Esophagus muscularis mucosa (tissue), 3 donors: ENCODE data around the gene CCDC150.

Source experiments
- POLR2A ChIP-seq: fragments of 450-650 bp; IDR thresholded peaks from one replicate; pipeline ENCODE4 v1.6.1; 2017; ENCODE audit warnings: antibody characterized with exemption, moderate library complexity, mild to moderate bottlenecking, low read depth
- POLR2AphosphoS5 ChIP-seq, 2 donors: sonication (generic); formaldehyde crosslinking; IDR thresholded peaks; one replicate each; pipeline ENCODE4 v1.6.1; 2017; ENCODE audit warnings: antibody characterized with exemption in 2 of 2
- TF ChIP-seq, protein P1 (sequence below), 3 experiments: fragments of 200-600 bp in 2 of 3; fragments of 450-650 bp in 1 of 3; sonication (generic) in 2 of 3; IDR thresholded peaks; one replicate each; pipeline ENCODE4 v1.5.1; 2017 to 2019; ENCODE audit warnings: antibody characterized with exemption in 3 of 3, mild to moderate bottlenecking in 2 of 3, moderate library complexity in 1 of 3

DNA sequence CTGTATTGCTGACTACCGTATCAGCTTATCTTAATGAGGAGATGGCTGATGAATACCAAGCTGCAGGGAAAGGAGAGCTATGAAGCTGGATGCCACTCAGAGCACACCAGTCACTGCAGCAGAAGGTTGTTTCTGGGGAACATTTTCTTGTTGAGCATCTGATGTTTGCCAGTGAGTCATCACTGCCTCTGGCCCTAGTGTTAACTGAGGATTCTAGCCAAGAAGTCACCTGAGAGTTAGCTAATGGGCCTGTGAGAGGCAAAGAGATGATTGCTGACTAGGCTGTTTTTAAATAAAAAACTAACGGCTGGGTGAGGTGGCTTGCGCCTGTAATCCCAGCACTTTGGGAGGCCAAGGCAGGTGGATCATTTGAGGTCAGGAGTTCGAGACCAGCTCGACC, 37.9 kb downstream of the CCDC150 start:
- TF ChIP-seq, protein P1, sequence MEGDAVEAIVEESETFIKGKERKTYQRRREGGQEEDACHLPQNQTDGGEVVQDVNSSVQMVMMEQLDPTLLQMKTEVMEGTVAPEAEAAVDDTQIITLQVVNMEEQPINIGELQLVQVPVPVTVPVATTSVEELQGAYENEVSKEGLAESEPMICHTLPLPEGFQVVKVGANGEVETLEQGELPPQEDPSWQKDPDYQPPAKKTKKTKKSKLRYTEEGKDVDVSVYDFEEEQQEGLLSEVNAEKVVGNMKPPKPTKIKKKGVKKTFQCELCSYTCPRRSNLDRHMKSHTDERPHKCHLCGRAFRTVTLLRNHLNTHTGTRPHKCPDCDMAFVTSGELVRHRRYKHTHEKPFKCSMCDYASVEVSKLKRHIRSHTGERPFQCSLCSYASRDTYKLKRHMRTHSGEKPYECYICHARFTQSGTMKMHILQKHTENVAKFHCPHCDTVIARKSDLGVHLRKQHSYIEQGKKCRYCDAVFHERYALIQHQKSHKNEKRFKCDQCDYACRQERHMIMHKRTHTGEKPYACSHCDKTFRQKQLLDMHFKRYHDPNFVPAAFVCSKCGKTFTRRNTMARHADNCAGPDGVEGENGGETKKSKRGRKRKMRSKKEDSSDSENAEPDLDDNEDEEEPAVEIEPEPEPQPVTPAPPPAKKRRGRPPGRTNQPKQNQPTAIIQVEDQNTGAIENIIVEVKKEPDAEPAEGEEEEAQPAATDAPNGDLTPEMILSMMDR (IDR thresholded peaks at IDR 0.05), result no peak
- TF ChIP-seq POLR2A (no peak), POLR2AphosphoS5 (IDR thresholded peaks at IDR 0.05) (no peak)
